ENCODE measurements around the gene ARNT2.

Gene ARNT2

GRCh38 chr15:80590761-80591355, 186.7 kb downstream of the ARNT2 start:
- DNase-seq (ENCODE audit: low read depth in 2 of 3, low spot score in 2 of 3), result no peak

- DNase-seq (ENCODE audit: low read depth in 2 of 3, low spot score in 2 of 3), result no peak
Measured at GRCh38 chr15:80591471-80591870, 187.3 kb downstream of the ARNT2 start.

GRCh38 chr15:80591938-80592825, 188.0 kb downstream of the ARNT2 start:
- no peak for DNase-seq (ENCODE audit: low read depth in 2 of 3, low spot score in 2 of 3)

GRCh38 chr15:80593486-80594030, 189.4 kb downstream of the ARNT2 start:
- no peak for DNase-seq (ENCODE audit: low read depth in 2 of 3, low spot score in 2 of 3)

- DNase-seq (ENCODE audit: low read depth in 2 of 3, low spot score in 2 of 3), result no peak
Measured at GRCh38 chr15:80594091-80594889, 190.1 kb downstream of the ARNT2 start.

GRCh38 chr15:80595396-80595795, 191.2 kb downstream of the ARNT2 start:
- DNase-seq (ENCODE audit: low read depth in 2 of 3, low spot score in 2 of 3), result no peak

- DNase-seq (ENCODE audit: low read depth in 2 of 3, low spot score in 2 of 3), result no peak
Measured at GRCh38 chr15:80596521-80596976, 192.4 kb downstream of the ARNT2 start.

- DNase-seq (ENCODE audit: low read depth in 2 of 3, low spot score in 2 of 3), result no peak
Measured at GRCh38 chr15:80597076-80597475, 192.9 kb downstream of the ARNT2 start.

GRCh38 chr15:80599359-80599758, 195.2 kb downstream of the ARNT2 start:
- DNase-seq (ENCODE audit: low read depth in 2 of 3, low spot score in 2 of 3), result no peak

GRCh38 chr15:80600626-80601025, 196.4 kb downstream of the ARNT2 start:
- DNase-seq (ENCODE audit: low read depth in 2 of 3, low spot score in 2 of 3), result no peak

GRCh38 chr15:80601256-80601655, 197.1 kb downstream of the ARNT2 start:
- no peak for DNase-seq (ENCODE audit: low read depth in 2 of 3, low spot score in 2 of 3)

- DNase-seq (ENCODE audit: low read depth in 2 of 3, low spot score in 2 of 3), result no peak
Measured at GRCh38 chr15:80604583-80605575, 200.7 kb downstream of the ARNT2 start.

- DNase-seq (ENCODE audit: low read depth in 2 of 3, low spot score in 2 of 3), result no peak
Measured at GRCh38 chr15:80605591-80606150, 201.5 kb downstream of the ARNT2 start.

- no peak for DNase-seq (ENCODE audit: low read depth in 2 of 3, low spot score in 2 of 3)
Measured at GRCh38 chr15:80606511-80607071, 202.4 kb downstream of the ARNT2 start.

- no peak for DNase-seq (ENCODE audit: low read depth in 2 of 3, low spot score in 2 of 3)
Measured at GRCh38 chr15:80607287-80607980, 203.3 kb downstream of the ARNT2 start.

- DNase-seq (ENCODE audit: low read depth in 2 of 3, low spot score in 2 of 3), result no peak
Measured at GRCh38 chr15:80608688-80609087, 204.5 kb downstream of the ARNT2 start.

GRCh38 chr15:80609091-80609490, 204.9 kb downstream of the ARNT2 start:
- no peak for DNase-seq (ENCODE audit: low read depth in 2 of 3, low spot score in 2 of 3)

- no peak for DNase-seq (ENCODE audit: low read depth in 2 of 3, low spot score in 2 of 3)
Measured at GRCh38 chr15:80609512-80609946, 205.3 kb downstream of the ARNT2 start.

GRCh38 chr15:80611543-80612080, 207.4 kb downstream of the ARNT2 start:
- no peak for DNase-seq (ENCODE audit: low read depth in 2 of 3, low spot score in 2 of 3)

All from activated CD8-positive, alpha-beta memory T cell treated with anti-CD3 and anti-CD28 coated beads for 48 hours (primary cell).